Stimulated activated CD8-positive, alpha-beta memory T cell treated with anti-CD3 and anti-CD28 coated beads, Interleukin-4, amount 100 ng/mL, for 1 hour (primary cell): Measurements from ENCODE around the gene FBL.
"Not testable (repeated sequence)": the region's sequence is repeated elsewhere in the genome, so short reads cannot be mapped to it uniquely, and the experiment has no call there.

ENCODE experiments used
- DNase-seq, 2 donors: peaks; one replicate each; pipeline ENCODE4 v3.0.0-alpha.2; 2020; ENCODE audit warnings: low read depth in 2 of 2, low spot score in 1 of 2

Gene FBL

GRCh38 chr19:39825531-39826076 is 20.6 kb downstream of the FBL start:
- DNase-seq = no peak

- DNase-seq = no peak
Measured at GRCh38 chr19:39825093-39825463, 21.1 kb downstream of the FBL start.

GRCh38 chr19:39824143-39825092 is 21.8 kb downstream of the FBL start:
- peak; percentile 66 to 72 for DNase-seq

DNA sequence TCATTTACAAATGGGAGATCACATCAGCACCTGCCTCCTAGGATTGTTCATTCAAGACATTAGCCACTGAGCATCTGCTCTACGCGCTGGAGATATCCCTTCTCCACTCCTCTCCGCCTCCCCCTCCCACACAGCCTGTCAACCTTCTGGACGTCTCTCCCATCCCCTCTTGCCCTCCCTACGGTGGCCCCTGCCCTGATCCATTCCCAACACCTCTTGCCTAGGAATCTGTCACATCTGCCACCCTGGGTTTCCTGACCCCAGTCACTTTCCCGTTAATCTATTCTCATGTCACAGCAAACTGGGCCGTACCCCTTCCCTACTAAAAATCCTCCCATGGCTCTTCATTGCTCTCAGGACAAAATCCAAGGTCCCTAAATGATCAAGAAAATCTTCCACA is 22.5 kb downstream of the FBL start:
- DNase-seq = no peak

DNA sequence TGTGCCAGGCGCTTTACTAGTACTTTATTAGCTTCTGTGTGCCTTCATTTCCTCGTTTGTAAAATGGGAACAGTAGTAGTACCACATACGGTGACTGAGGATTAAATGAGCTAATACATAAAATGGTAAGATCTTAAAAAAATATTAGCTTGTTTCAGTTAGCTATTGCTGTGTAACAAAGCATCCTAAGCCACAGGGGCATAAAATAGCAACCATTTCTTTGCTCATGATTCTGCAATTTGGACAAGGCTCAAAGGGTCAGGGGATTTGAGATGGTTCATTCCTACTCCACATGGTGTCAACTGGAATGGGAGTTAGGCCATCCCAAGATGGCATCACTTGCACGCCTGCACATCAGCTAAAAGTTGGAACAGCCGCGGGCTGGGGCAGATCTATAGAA is 25.5 kb downstream of the FBL start:
- no peak for DNase-seq

DNA sequence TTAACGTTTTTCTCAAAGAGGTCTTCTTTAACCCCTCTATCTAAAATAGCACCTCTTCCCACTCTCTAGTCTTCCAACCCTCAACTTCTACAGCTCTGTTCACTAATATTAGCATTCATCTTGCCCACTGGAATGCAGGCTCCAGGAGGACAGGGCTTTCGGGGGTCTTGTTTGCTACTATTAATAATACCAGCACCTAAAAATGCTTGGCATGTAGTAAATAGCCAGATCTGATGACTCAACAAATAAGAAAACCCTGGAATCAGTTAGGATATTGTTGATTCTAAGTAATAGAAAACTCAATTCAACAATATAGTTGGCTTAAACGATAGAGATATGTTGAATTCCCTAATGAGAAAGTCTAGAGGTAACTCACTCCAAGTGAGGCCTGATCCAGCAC is 26.4 kb downstream of the FBL start:
- DNase-seq = no peak

- DNase-seq = no peak
Measured at GRCh38 chr19:39818626-39819097, 27.5 kb downstream of the FBL start.

- no peak for DNase-seq
Measured at GRCh38 chr19:39817888-39818561, 28.2 kb downstream of the FBL start.

DNA sequence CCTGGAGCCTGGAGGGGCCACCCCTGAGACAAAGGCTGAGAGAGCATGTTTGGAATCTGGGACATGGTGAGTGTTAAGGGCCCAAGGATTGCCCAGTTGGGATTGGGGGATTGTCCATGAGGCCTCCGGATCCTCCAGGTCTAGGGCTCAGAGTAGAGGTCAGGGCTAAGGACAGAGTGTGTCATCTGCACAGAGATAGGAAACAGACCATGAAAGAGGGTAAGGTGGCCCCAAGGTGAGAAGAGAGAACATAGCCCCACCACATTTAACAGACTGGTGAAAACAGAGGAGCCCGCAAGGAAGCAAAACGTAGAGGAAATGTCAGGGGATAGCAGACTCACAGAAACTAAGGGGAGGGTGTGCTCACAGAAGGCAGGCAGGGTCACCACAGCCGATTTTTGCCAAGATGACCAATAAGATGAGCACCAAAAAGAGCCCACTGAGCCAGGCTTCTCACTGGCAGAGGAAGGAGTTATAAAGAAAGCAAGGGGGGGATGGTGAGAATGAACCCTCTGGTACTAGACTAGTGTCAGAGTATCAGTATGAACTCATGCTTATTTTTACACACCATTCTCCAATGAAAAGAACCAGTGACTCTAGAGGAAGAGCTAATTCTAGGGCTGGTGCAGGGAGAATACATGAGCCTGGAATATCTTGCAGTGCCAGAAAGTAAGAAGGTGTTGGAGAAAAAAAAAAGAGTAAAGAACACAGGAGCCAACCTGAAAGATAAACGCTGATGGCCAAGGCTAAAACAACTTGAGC is 29.7 kb downstream of the FBL start:
- DNase-seq = no peak

- no peak for DNase-seq
Measured at GRCh38 chr19:39814595-39814994, 31.6 kb downstream of the FBL start.

DNA sequence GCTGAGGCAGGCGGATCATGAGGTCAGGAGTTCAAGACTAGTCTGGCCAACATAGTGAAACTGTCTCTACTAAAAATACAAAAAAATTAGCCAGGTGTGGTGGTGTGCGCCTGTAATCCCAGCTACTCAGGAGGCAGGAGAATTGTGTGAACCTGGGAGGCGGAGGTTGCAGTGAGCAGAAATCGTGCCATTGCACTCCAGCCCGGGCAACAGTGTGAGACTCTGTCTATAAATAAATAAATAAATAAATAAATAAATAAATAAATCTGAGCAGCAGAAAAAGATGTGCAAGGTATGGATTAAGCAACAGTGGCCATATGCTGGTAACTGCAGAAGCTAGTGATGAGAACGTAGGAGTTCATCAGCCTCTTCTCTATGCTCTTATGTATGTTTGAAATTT is 32.1 kb downstream of the FBL start:
- not testable (repeated sequence) for DNase-seq

- DNase-seq = no peak
Measured at GRCh38 chr19:39813264-39813993, 32.8 kb downstream of the FBL start.

- no peak for DNase-seq
Measured at GRCh38 chr19:39811064-39811463, 35.1 kb downstream of the FBL start.

DNA sequence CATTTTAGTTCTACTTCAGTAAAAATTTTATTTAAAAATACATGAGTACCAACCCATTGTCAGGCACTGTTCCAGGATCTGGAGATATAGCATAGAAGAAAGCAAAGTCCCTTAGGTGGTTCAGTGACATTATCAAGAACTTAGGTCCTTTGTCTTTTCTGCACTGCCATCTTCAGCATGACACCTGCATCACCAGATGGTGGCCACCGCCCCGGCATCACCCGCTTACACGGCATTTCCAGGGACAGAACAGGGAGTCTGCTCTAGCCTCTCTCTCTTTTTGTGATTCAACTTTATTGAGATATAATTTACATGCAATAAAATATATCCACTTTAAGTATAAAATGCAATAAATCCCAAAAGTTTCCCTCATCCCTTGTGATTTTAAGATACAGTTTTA is 35.8 kb downstream of the FBL start:
- DNase-seq = no peak

DNA sequence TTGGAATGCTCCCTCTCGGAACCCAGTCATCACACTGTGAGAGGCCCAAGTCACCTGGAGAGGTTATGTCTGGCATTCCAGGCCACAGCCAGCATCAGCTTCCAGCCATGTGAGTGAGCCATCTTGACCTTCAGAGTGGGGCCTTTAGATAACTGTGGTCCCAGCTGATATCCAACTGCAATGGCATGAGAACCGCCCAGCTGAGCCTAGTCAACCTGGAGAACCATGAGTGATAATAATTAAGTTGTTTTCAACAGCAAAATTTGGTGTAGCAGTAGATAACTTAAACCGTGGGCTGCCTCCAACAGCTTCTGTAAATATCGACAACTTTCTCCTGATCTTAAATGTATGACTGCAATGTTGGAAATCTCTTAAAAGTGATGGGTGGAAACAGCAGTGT is 36.8 kb downstream of the FBL start:
- no peak for DNase-seq

DNA sequence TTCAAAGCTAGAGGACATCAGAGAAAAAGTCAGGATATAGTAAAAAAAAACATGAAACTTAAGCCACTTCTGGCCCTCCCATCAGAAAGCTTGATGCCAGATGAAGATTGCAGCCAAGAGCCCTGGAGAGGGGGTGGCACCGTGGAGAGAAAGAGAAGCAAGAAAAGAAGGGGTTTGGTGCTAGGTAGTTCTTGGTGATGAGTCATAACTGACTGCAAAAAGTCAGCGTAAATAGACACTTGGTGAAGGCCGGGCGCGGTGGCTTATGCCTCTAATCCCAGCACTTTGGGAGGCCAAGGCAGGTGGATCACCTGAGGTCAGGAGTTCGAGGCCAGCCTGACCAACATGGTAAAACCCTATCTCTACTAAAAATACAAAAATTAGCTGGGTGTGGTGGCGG is 37.5 kb downstream of the FBL start:
- not testable (repeated sequence) for DNase-seq

- DNase-seq = no peak
Measured at GRCh38 chr19:39807846-39808364, 38.3 kb downstream of the FBL start.

DNA sequence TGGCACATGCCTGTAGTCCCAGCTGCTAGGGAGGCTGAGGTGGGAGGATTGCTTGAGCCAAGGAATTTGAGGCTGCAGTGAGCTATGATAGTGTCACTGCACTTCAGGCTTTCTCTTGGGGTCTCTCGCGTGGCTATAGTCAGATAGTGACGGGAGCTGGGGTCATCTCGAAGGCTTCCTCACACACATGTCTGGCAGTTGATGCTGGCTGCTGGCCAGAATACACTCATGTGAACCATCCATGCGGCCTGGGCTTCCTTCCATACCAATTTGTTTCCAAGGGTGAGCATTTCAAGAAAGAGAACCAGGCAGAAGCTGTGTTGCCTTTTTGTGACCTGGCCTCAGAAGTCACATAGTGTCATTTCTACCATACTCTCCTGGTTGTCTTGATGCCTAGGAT is 41.1 kb downstream of the FBL start:
- DNase-seq = no peak

DNA sequence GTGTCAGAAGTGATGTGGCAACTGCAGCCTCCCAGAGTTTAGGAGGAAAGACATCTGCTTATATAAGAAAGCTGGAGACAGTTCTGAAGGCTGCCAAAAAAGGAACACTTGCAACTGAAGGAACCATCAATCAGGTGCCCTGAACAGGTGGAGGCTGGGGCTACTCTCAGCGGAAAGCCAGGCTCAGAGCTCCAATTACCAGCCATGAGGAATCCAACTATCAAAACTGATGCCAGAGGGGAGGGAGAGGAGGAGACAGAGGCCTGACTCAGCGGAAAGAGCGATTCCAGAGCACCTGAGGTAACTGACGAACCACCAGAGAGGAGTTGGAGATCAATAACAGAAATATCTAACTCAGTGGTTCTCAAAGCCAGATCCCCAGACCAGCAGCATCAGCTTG is 43.2 kb downstream of the FBL start:
- no peak for DNase-seq

DNA sequence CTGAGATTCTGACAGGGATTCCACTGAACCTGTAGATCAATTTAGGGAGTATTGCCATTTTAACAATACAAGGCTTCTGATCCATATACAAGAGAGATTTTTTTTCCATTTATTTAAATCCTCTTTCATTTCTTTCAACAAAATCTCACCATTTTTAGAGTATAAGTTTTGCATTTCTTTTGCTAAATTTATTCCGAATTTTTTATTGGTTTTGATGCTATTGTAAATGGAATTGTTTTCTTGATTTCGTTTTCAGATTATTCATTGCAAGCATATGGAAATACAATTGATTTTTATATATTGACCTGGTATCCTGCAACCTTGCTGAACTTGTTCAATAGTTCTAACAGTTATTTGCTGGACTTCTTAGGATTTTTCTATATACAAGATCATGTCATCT is 49.1 kb downstream of the FBL start:
- no peak for DNase-seq
